SK-N-SH (cell line): ENCODE results near the gene DGKE. TPM values are rescaled to one million over a fixed set of nuclear protein-coding genes. Genes with fewer than 3 reads are reported as not detected.

ENCODE experiments used
- CTCF ChIA-PET: fragments of 300-600, 350-600 bp; formaldehyde crosslinking; extraction: SDS; loops from one replicate; lab custom pipeline; 2021; lab: Yijun Ruan, JAX
- POLR2A ChIA-PET: fragments of 350-600 bp; sonication (Branson Sonifier 250); formaldehyde crosslinking; extraction: SDS; loops from one replicate; lab custom pipeline; 2020; ENCODE audit warnings: antibody characterized with exemption, inconsistent platforms; lab: Yijun Ruan, JAX
- DNase-seq: peaks from one replicate; pipeline ENCODE4 v3.0.0; 2012
- H2AFZ ChIP-seq: fragments of 200-600 bp; sonication (generic); 2 replicates; pipeline ENCODE4 v1.8.1; 2016; ENCODE audit warnings: antibody characterized with exemption, mild to moderate bottlenecking, low read depth
- H3F3A ChIP-seq: fragments of 200-600 bp; sonication (generic); replicated peaks from 2 replicates; pipeline ENCODE3; 2016; ENCODE audit warnings: antibody characterized with exemption, mild to moderate bottlenecking; ENCODE audit not compliant: insufficient read depth
- H3K27ac ChIP-seq, 2 experiments: fragments of 200-500 bp in 1 of 2; fragments of 200-600 bp in 1 of 2; sonication (Bioruptor generic) in 1 of 2; sonication (generic), shearing (Covaris generic) in 1 of 2; 2 replicates each; pipeline versions ENCODE4 v1.5.1 to v1.6.1; 2014 to 2016; ENCODE audit warnings: low read depth in 2 of 2, inconsistent platforms in 1 of 2, low read length in 1 of 2, mild to moderate bottlenecking in 1 of 2, mixed read lengths in 1 of 2
- H3K27me3 ChIP-seq: fragments of 200-600 bp; sonication (generic), shearing (Covaris generic); 2 replicates; pipeline ENCODE4 v1.6.1; 2016; ENCODE audit warnings: mixed run types; ENCODE audit not compliant: insufficient read depth
- H3K36me3 ChIP-seq, 2 experiments: fragments of 200-500 bp in 1 of 2; fragments of 200-600 bp in 1 of 2; sonication (Bioruptor generic) in 1 of 2; sonication (generic) in 1 of 2; replicated peaks in 1 of 2; 2 replicates each; pipeline versions ENCODE3 to v1.5.1; 2014 to 2016; ENCODE audit warnings: low read length in 1 of 2, mild to moderate bottlenecking in 1 of 2; ENCODE audit not compliant: insufficient read depth in 2 of 2, control insufficient read depth in 1 of 2
- H3K4me1 ChIP-seq, 2 experiments: fragments of 200-500 bp in 1 of 2; fragments of 200-600 bp in 1 of 2; sonication (Bioruptor generic) in 1 of 2; sonication (generic), shearing (Covaris generic) in 1 of 2; 2 replicates each; pipeline versions ENCODE4 v1.5.1 to v1.6.1; 2014 to 2016; ENCODE audit warnings: low read depth in 1 of 2, low read length in 1 of 2, mixed run types in 1 of 2; ENCODE audit not compliant: insufficient read depth in 2 of 2, control insufficient read depth in 1 of 2
- H3K4me2 ChIP-seq: fragments of 200-600 bp; sonication (generic), shearing (Covaris generic); 2 replicates; pipeline ENCODE4 v1.6.1; 2017; ENCODE audit warnings: mixed run types
- H3K4me3 ChIP-seq, 2 experiments: fragments of 200-500 bp in 1 of 2; fragments of 200-600 bp in 1 of 2; sonication (Bioruptor generic) in 1 of 2; sonication (generic), shearing (Covaris generic) in 1 of 2; 2 replicates each; pipeline versions ENCODE4 v1.5.1 to v1.8.1; 2014 to 2016; ENCODE audit warnings: low read depth in 2 of 2, inconsistent platforms in 1 of 2, low read length in 1 of 2, mild to moderate bottlenecking in 1 of 2, mixed read lengths in 1 of 2, moderate library complexity in 1 of 2
- H3K79me2 ChIP-seq: fragments of 200-600 bp; sonication (generic); 2 replicates; pipeline ENCODE4 v1.8.1; 2017; ENCODE audit warnings: mild to moderate bottlenecking; ENCODE audit not compliant: insufficient read depth
- H3K9ac ChIP-seq: fragments of 200-600 bp; sonication (generic); 2 replicates; pipeline ENCODE4 v1.6.1; 2017; ENCODE audit warnings: mixed run types
- H3K9me2 ChIP-seq: fragments of 200-600 bp; sonication (generic); 2 replicates; pipeline ENCODE4 v1.6.1; 2017; ENCODE audit warnings: mixed run types
- H3K9me3 ChIP-seq: fragments of 200-600 bp; sonication (generic); 2 replicates; pipeline ENCODE4 v1.6.1; 2017; ENCODE audit warnings: mixed run types, mild to moderate bottlenecking, moderate library complexity
- H4K20me1 ChIP-seq: fragments of 200-600 bp; sonication (generic); 2 replicates; pipeline ENCODE4 v1.6.1; 2017; ENCODE audit warnings: mild to moderate bottlenecking, mixed run types; ENCODE audit not compliant: insufficient read depth
- CHD2 ChIP-seq: fragments of 150-350 bp; IDR thresholded peaks from 2 replicates; pipeline ENCODE4 v1.6.1; 2018; ENCODE audit warnings: low read length; ENCODE audit not compliant: partially characterized antibody
- ELF1 ChIP-seq: IDR thresholded peaks from 2 replicates; pipeline ENCODE4 v1.4.0; 2012
- EP300 ChIP-seq, 2 experiments: IDR thresholded peaks; 2 replicates each; pipeline versions ENCODE4 v1.4.0 to v1.6.1; 2012; ENCODE audit warnings: borderline replicate concordance in 1 of 2, low read depth in 1 of 2, low read length in 1 of 2
- FOXJ3 ChIP-seq: sonication (generic); formaldehyde crosslinking; IDR thresholded peaks from 2 replicates; pipeline ENCODE4 v1.5.1; 2020; ENCODE audit warnings: mild to moderate bottlenecking, missing genetic modification reagents
- FOXM1 ChIP-seq: IDR thresholded peaks from 2 replicates; pipeline ENCODE4 v1.4.0; 2012; ENCODE audit warnings: low read depth, mild to moderate bottlenecking
- JUND ChIP-seq: IDR thresholded peaks from 2 replicates; pipeline ENCODE4 v1.4.0; 2012
- MAX ChIP-seq: IDR thresholded peaks from 2 replicates; pipeline ENCODE4 v1.4.0; 2012; ENCODE audit warnings: low read depth
- MEF2A ChIP-seq: IDR thresholded peaks from 2 replicates; pipeline ENCODE4 v1.4.0; 2012; ENCODE audit warnings: low read depth, borderline replicate concordance
- NRF1 ChIP-seq: IDR thresholded peaks from 2 replicates; pipeline ENCODE4 v1.6.1; 2012; ENCODE audit warnings: low read depth, mild to moderate bottlenecking, low read length
- POLR2AphosphoS5 ChIP-seq: IDR thresholded peaks from 2 replicates; pipeline ENCODE4 v1.6.1; 2012; ENCODE audit warnings: low read depth, low read length
- RFX5 ChIP-seq: IDR thresholded peaks from 2 replicates; pipeline ENCODE4 v1.6.1; 2012; ENCODE audit warnings: mild to moderate bottlenecking, improper control_type of control experiment, low read length
- RXRA ChIP-seq: IDR thresholded peaks from 2 replicates; pipeline ENCODE4 v1.4.0; 2012; ENCODE audit warnings: low read depth, mild to moderate bottlenecking, borderline replicate concordance
- SIN3A ChIP-seq: IDR thresholded peaks from 2 replicates; pipeline ENCODE4 v1.6.1; 2012; ENCODE audit warnings: low read depth, mild to moderate bottlenecking, low read length, moderate library complexity, borderline replicate concordance
- TCF12 ChIP-seq: IDR thresholded peaks from 2 replicates; pipeline ENCODE4 v1.4.0; 2012
- USF1 ChIP-seq: IDR thresholded peaks from 2 replicates; pipeline ENCODE4 v1.4.0; 2012; ENCODE audit warnings: low read depth, borderline replicate concordance
- WGBS: methylation state at CpG from one replicate; pipeline ENCODE4 v1.1.6; 2017; ENCODE audit warnings: low lambda C conversion rate; 5-methylcytosine and 5-hydroxymethylcytosine counted together
- polyA plus RNA-seq, 3 experiments: library from polyadenylated mRNA; depleted of rRNA; stranded (reverse); fragments of >200 nt; gene quantifications; 2 replicates each; pipeline ENCODE4 v1.2.3, GENCODE V29; 2012
- TF ChIP-seq, protein P1 (sequence below): fragments of 200-600 bp; sonication (generic); IDR thresholded peaks from 2 replicates; pipeline ENCODE4 v1.6.1; 2017; ENCODE audit warnings: antibody characterized with exemption, mild to moderate bottlenecking, moderate library complexity
- TF ChIP-seq, protein P2 (sequence below): fragments of 150-350 bp; IDR thresholded peaks from 2 replicates; pipeline ENCODE4 v1.6.1; 2017; ENCODE audit warnings: antibody characterized with exemption, low read length, low read depth, borderline replicate concordance
- TF ChIP-seq, protein P3 (sequence below): IDR thresholded peaks from 2 replicates; pipeline ENCODE4; 2012
- TF ChIP-seq, protein P4 (sequence below): IDR thresholded peaks from 2 replicates; pipeline ENCODE4 v1.6.1; 2012; ENCODE audit warnings: mild to moderate bottlenecking, low read depth, low read length, moderate library complexity
- TF ChIP-seq, protein P5 (sequence below): fragments of 150-350 bp; IDR thresholded peaks from 2 replicates; pipeline ENCODE4 v1.6.1; 2016; ENCODE audit warnings: mild to moderate bottlenecking, low read depth, low read length

The DGKE gene
- polyA plus RNA-seq, 1 of the 3 experiments (the other 2 are of a cell fraction), result 2.4 TPM

GRCh38 chr17:56847106-56847505, 13.2 kb downstream of the DGKE start:
- Histone ChIP-seq H3K27ac (no peak overlapping the region), H3K4me1 (peaks cover 3 to 7% of the 10 kb centered on the region in 2 experiments; a peak in 2 of 4 replicates), H3K9me3 (no peaks in the 10 kb centered on the region), H3K79me2 (no peaks in the 10 kb centered on the region), H3K36me3 (peaks cover 35 to 45% of the 10 kb centered on the region in 2 experiments), H3K27me3 (no peaks in the 10 kb centered on the region), H4K20me1 (no peaks in the 10 kb centered on the region), H3K4me2 (no peak overlapping the region), H3K4me3 (no peak overlapping the region), H3K9me2 (no peaks in the 10 kb centered on the region; the same call in 1 of the 2 replicates), H3K9ac (no peak overlapping the region), H2AFZ (no peak overlapping the region), H3F3A (peaks cover 3% of the 10 kb centered on the region)
- 93% methylated on average over 4 of the region's 4 CpGs for WGBS
- no peak for TF ChIP-seq TCF12
- no peak for TF ChIP-seq EP300 (IDR thresholded peaks at IDR 0.05; ENCODE audit: borderline replicate concordance in 1 of 2, low read depth in 1 of 2, low read length in 1 of 2)
- no peak for TF ChIP-seq FOXM1
- no peak for TF ChIP-seq JUND
- TF ChIP-seq SIN3A, result no peak
- no peak for TF ChIP-seq MEF2A
- TF ChIP-seq MAX, result no peak
- no peak for TF ChIP-seq NRF1
- TF ChIP-seq, protein P1, sequence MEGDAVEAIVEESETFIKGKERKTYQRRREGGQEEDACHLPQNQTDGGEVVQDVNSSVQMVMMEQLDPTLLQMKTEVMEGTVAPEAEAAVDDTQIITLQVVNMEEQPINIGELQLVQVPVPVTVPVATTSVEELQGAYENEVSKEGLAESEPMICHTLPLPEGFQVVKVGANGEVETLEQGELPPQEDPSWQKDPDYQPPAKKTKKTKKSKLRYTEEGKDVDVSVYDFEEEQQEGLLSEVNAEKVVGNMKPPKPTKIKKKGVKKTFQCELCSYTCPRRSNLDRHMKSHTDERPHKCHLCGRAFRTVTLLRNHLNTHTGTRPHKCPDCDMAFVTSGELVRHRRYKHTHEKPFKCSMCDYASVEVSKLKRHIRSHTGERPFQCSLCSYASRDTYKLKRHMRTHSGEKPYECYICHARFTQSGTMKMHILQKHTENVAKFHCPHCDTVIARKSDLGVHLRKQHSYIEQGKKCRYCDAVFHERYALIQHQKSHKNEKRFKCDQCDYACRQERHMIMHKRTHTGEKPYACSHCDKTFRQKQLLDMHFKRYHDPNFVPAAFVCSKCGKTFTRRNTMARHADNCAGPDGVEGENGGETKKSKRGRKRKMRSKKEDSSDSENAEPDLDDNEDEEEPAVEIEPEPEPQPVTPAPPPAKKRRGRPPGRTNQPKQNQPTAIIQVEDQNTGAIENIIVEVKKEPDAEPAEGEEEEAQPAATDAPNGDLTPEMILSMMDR, result no peak
- no peak for TF ChIP-seq RFX5
- TF ChIP-seq, protein P2, sequence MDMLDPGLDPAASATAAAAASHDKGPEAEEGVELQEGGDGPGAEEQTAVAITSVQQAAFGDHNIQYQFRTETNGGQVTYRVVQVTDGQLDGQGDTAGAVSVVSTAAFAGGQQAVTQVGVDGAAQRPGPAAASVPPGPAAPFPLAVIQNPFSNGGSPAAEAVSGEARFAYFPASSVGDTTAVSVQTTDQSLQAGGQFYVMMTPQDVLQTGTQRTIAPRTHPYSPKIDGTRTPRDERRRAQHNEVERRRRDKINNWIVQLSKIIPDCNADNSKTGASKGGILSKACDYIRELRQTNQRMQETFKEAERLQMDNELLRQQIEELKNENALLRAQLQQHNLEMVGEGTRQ, result no peak
- TF ChIP-seq, protein P3, sequence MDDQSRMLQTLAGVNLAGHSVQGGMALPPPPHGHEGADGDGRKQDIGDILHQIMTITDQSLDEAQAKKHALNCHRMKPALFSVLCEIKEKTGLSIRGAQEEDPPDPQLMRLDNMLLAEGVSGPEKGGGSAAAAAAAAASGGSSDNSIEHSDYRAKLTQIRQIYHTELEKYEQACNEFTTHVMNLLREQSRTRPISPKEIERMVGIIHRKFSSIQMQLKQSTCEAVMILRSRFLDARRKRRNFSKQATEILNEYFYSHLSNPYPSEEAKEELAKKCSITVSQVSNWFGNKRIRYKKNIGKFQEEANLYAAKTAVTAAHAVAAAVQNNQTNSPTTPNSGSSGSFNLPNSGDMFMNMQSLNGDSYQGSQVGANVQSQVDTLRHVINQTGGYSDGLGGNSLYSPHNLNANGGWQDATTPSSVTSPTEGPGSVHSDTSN, result no peak
- no peak for TF ChIP-seq ELF1
- TF ChIP-seq, protein P4, sequence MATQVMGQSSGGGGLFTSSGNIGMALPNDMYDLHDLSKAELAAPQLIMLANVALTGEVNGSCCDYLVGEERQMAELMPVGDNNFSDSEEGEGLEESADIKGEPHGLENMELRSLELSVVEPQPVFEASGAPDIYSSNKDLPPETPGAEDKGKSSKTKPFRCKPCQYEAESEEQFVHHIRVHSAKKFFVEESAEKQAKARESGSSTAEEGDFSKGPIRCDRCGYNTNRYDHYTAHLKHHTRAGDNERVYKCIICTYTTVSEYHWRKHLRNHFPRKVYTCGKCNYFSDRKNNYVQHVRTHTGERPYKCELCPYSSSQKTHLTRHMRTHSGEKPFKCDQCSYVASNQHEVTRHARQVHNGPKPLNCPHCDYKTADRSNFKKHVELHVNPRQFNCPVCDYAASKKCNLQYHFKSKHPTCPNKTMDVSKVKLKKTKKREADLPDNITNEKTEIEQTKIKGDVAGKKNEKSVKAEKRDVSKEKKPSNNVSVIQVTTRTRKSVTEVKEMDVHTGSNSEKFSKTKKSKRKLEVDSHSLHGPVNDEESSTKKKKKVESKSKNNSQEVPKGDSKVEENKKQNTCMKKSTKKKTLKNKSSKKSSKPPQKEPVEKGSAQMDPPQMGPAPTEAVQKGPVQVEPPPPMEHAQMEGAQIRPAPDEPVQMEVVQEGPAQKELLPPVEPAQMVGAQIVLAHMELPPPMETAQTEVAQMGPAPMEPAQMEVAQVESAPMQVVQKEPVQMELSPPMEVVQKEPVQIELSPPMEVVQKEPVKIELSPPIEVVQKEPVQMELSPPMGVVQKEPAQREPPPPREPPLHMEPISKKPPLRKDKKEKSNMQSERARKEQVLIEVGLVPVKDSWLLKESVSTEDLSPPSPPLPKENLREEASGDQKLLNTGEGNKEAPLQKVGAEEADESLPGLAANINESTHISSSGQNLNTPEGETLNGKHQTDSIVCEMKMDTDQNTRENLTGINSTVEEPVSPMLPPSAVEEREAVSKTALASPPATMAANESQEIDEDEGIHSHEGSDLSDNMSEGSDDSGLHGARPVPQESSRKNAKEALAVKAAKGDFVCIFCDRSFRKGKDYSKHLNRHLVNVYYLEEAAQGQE, result no peak
- no peak for TF ChIP-seq FOXJ3
- no peak for TF ChIP-seq RXRA
- TF ChIP-seq, protein P5, sequence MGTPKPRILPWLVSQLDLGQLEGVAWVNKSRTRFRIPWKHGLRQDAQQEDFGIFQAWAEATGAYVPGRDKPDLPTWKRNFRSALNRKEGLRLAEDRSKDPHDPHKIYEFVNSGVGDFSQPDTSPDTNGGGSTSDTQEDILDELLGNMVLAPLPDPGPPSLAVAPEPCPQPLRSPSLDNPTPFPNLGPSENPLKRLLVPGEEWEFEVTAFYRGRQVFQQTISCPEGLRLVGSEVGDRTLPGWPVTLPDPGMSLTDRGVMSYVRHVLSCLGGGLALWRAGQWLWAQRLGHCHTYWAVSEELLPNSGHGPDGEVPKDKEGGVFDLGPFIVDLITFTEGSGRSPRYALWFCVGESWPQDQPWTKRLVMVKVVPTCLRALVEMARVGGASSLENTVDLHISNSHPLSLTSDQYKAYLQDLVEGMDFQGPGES, result no peak
- TF ChIP-seq POLR2AphosphoS5, result no peak
- no peak for TF ChIP-seq USF1
- TF ChIP-seq CHD2, result no peak
- DNase-seq, result no peak
- ChIA-PET POLR2A (no interaction called here), CTCF (interaction anchor here (1.0 to 6.1 kb wide), 2 partner anchors 10 to 28 kb away, joined by 3 to 28 read pairs; no protein-coding TSS in a partner anchor)
